Measurements from ENCODE around the gene ARF4.

Gene ARF4

GRCh38 chr3:57577801-57578200 is 19.3 kb downstream of the ARF4 start:
- no peak for DNase-seq (ENCODE audit: low spot score)

- no peak for DNase-seq (ENCODE audit: low spot score)
Measured at GRCh38 chr3:57575966-57576626, 21.0 kb downstream of the ARF4 start.

DNA sequence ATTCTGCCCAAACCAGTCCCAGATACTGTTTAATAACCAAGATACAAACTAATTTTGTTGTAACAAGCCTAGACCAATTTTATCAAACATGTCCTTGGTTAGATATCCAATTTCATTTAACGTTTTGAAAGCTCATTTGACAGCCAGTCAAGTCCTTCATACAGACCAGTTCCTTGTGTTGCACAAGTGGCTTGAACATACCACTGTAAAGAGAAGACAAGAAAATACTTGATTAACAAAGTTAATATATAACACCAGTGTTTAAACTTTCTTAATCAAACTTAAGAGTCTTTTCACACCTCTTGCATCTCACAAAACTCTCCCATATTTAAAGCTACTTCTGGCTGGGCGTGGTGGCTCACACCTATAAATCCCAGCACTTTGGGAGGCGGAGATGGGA is 25.0 kb downstream of the ARF4 start:
- DNase-seq (ENCODE audit: low spot score), result no peak

GRCh38 chr3:57570878-57571277 is 26.3 kb downstream of the ARF4 start:
- no peak for DNase-seq (ENCODE audit: low spot score)

DNA sequence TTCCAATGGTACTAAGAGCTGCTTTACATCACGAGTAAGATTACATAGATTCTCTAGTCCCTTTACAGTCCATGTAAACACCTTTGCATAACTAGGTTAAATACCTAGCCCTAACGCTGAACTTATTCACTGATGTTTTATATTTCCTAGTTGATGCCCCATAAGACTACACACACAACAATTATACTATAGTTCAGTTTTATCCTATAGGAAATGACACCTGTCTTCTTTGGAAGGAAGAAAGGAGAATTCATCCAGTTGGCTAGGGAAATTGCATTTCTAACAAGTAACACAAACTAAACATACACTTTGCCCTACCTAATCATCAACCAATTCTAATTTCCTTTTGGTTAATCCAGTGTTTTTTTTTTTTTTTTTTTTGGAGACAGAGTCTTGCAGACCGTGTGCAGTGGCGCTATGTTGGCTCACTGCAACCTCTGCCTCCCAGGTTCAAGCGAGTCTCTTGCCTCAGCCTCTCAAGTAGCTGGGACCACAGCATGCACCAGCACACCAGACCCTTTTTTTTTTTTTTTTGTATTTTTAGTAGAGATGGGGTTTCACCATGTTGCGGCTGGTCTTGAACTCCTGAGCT is 27.2 kb downstream of the ARF4 start:
- no peak for DNase-seq (ENCODE audit: low spot score)

DNA sequence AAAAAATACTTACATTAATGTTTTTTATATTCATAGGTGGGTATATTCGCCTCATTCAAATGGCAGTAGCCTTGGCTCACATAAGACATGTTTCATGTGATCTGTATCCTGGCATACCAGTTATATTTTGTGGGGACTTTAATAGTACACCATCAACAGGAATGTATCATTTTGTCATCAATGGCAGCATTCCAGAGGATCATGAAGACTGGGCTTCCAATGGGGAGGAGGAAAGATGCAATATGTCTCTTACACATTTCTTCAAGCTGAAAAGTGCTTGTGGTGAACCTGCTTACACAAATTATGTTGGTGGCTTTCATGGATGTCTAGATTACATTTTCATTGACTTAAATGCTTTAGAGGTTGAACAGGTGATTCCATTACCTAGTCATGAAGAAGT is 37.6 kb downstream of the ARF4 start:
- DNase-seq (ENCODE audit: low spot score), result no peak

GRCh38 chr3:57557085-57557537 is 40.0 kb downstream of the ARF4 start:
- DNase-seq (ENCODE audit: low spot score), result peak; percentile 53

GRCh38 chr3:57556459-57557084 is 40.6 kb downstream of the ARF4 start:
- peak; percentile 35 for DNase-seq (ENCODE audit: low spot score)

DNA sequence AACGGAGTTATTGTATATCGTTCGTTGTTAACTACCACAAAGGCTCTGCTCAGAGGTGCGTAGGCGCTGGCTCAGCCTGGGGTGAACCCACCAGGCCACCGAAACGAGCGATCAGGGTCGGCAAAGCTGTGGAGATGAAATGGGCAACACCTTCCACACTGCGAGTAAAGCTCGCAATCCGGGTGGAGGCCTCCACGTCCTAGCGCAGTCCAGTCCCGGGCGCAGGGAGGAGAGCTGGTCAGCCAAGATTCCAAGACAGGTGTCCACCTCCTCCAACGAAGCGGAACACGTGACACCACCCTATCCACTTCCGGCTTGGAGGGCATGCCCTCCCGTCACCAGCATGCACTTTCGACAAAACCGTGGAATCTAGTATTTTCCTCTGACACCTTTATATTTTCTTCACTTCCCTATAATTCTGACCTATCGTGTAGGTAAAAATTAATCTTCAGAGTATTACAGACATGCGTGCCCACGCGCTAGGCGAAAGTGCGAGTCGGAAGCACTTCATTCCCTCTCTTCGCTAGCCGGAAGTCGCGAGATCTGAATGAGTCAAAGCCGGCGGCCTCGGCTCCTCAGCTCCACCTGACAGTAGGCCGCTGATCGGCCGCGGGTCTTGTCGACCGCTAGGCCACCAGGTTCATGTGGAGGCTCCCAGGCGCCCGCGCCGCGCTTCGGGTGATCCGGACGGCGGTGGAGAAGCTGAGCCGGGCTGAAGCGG is 41.2 kb downstream of the ARF4 start, which contains the start of gene PDE12:
PDE12 (plus strand) TSS at position 537 of the 721 bp plus-strand sequence; CDS start at position 643, 106 bp downstream.
- peak; percentile 87 for DNase-seq (ENCODE audit: low spot score)

DNA sequence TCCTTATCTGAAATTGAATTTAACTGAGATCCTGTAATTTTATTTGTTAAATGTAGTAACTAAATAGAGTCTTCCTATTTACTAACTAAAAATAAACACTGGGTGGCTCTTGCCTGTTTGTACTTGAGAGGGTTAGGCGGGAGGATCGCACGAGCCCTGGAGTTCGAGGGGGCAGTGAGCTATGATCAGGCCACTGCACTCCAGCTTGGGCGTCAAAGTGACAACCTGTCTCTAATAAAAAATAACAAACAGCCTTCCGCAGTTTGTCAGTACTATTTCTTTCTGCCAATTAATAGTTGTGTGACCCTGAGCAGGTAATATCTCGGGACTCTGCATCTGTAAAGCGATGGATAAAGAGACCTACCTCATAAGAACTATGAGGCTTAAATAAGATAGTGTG is 41.8 kb downstream of the ARF4 start:
- DNase-seq (ENCODE audit: low spot score), result peak; percentile 16

- no peak for DNase-seq (ENCODE audit: low spot score)
Measured at GRCh38 chr3:57546616-57547015, 50.5 kb downstream of the ARF4 start.

DNA sequence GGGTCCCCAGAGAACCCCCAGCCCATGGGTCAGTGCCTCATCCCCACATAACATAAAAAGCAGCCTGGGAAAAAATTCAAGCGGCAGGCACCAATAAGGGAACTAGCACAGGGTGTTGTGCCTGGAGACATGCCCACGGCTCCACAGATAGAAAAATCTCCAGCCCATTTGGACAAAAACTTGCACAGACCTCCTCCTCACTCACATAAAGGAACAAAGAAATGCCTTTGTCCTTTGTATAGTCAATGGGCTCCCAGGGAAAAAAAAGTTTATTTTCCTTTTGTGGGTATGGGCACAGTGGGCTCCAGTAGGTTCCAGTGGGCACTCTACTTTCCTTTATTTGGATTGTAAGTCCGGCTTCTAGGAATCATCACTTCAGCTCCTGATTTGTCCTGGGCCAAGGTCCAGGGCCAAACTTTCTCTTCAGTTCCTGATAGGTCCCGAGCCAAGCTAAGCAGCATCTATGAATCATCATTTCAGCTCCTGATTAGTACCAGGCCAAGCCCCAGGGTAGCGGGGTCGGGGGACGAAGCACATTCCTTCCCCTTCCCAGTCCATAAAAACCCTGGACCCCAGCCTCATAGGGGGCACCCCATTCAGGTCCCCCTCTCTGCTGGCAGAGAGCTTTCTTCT is 51.4 kb downstream of the ARF4 start:
- no peak for DNase-seq (ENCODE audit: low spot score)

- no peak for DNase-seq (ENCODE audit: low spot score)
Measured at GRCh38 chr3:57544181-57545125, 52.7 kb downstream of the ARF4 start, which contains the start of gene DNAH12. Gene DNAH12 (minus strand): TSS chr3:57544344. CDS start chr3:57542870, 1,474 bp downstream.

- DNase-seq (ENCODE audit: low spot score), result no peak
Measured at GRCh38 chr3:57538465-57538864, 58.7 kb downstream of the ARF4 start.

DNA sequence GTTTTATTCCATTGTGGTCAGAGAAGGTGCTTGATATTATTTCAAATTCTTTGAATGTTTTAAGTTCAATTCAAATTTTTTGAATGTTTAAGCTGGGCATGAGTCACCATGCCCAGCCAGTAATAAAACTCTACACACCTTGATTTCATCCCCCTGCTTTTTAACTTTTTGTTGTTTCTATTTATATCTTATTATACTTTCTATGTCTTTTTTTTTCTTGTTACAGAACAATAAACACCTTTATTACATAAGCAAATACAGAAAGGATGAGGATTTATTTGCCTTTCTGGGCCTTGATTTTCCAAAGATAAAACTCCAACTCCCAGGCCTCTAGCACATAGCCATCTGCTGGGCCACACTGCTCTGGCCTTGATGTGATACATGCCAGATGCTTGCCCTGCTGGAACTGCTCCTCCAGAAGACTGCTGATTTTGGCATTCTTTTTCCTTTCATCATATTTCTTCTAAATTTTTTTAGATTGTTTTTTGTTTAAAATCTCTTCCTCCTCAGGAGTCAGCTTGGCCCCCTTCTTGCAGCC is 67.0 kb downstream of the ARF4 start:
- DNase-seq (ENCODE audit: low spot score), result no peak

All from hematopoietic multipotent progenitor cell treated with erythropoietin and hydrocortisone succinate and interleukin-3 and kit ligand, for 15 days (in vitro differentiated cells).